Fibroblast of gingiva (primary cell): Measurements from ENCODE around the gene GPR158.

Experiments
- DNase-seq: peaks from one replicate; pipeline ENCODE4 v3.0.0-alpha.2; 2011; ENCODE audit warnings: low read depth

The GPR158 gene

GRCh38 chr10:25504306-25504705, 329.5 kb downstream of the GPR158 start:
- DNase-seq: no peak

- no peak for DNase-seq
Measured at GRCh38 chr10:25504838-25505237, 330.0 kb downstream of the GPR158 start.

- no peak for DNase-seq
Measured at GRCh38 chr10:25505466-25505865, 330.7 kb downstream of the GPR158 start.

GRCh38 chr10:25506821-25507335, 332.1 kb downstream of the GPR158 start:
- DNase-seq: no peak

- DNase-seq: no peak
Measured at GRCh38 chr10:25508112-25508815, 333.5 kb downstream of the GPR158 start.

GRCh38 chr10:25509151-25509550, 334.4 kb downstream of the GPR158 start:
- DNase-seq: no peak

GRCh38 chr10:25522294-25522693, 347.5 kb downstream of the GPR158 start:
- no peak for DNase-seq

- no peak for DNase-seq
Measured at GRCh38 chr10:25522946-25523608, 348.3 kb downstream of the GPR158 start.

GRCh38 chr10:25530306-25530705, 355.5 kb downstream of the GPR158 start:
- DNase-seq: no peak

- DNase-seq: no peak
Measured at GRCh38 chr10:25531457-25532061, 356.8 kb downstream of the GPR158 start.

GRCh38 chr10:25532213-25532612, 357.4 kb downstream of the GPR158 start:
- no peak for DNase-seq

GRCh38 chr10:25536027-25536426, 361.2 kb downstream of the GPR158 start:
- no peak for DNase-seq

GRCh38 chr10:25547382-25547781, 372.6 kb downstream of the GPR158 start:
- no peak for DNase-seq

GRCh38 chr10:25552283-25552919, 377.6 kb downstream of the GPR158 start:
- DNase-seq: no peak

- DNase-seq: no peak
Measured at GRCh38 chr10:25555865-25556264, 381.1 kb downstream of the GPR158 start.

GRCh38 chr10:25556457-25556856, 381.7 kb downstream of the GPR158 start:
- DNase-seq: no peak

- DNase-seq: no peak
Measured at GRCh38 chr10:25557136-25557535, 382.3 kb downstream of the GPR158 start.

- DNase-seq: no peak
Measured at GRCh38 chr10:25561758-25562157, 387.0 kb downstream of the GPR158 start.

GRCh38 chr10:25562547-25562946, 387.7 kb downstream of the GPR158 start:
- DNase-seq: no peak

GRCh38 chr10:25564351-25564750, 389.6 kb downstream of the GPR158 start:
- no peak for DNase-seq

- no peak for DNase-seq
Measured at GRCh38 chr10:25565570-25565969, 390.8 kb downstream of the GPR158 start.

GRCh38 chr10:25573316-25573715, 398.5 kb downstream of the GPR158 start:
- DNase-seq: no peak

GRCh38 chr10:25575343-25575742, 400.5 kb downstream of the GPR158 start:
- no peak for DNase-seq
